Naive thymus-derived CD8-positive, alpha-beta T cell (primary cell): ENCODE results near the gene CCL23. TPM values are rescaled to one million over a fixed set of nuclear protein-coding genes. Genes with fewer than 3 reads are reported as not detected.

Experiments
- polyA plus RNA-seq, 3 donors: library from polyadenylated mRNA; unstranded; fragments of 300-500 nt; fragmentation: Illumina TruSeq; gene quantifications; one replicate each; pipeline ENCODE4 v1.2.3, GENCODE V29; 2021
- total RNA-seq, 8 experiments: library from RNA in 2 of 8; stranded (reverse) in 2 of 8; gene quantifications; one replicate each; pipeline ENCODE4 v1.2.3 and lab custom pipeline; 2021 to 2026

The CCL23 gene
- total and polyA plus RNA-seq, 5 experiments from 2014 or later: not detected

Other genes with a start within 250 kb of the CCL23 start
- gene MMP28, start 222.3 kb downstream of the CCL23 start, total RNA-seq: 10 to 100 TPM; 15.0 to 15.2 TPM
- gene MMP28, start 222.3 kb downstream of the CCL23 start, polyA plus RNA-seq: 10 to 100 TPM; 10.0 to 30.1 (median 13.4) TPM
- gene TAF15, start 208.5 kb downstream of the CCL23 start, total RNA-seq: 100 to 1,000 TPM; 271 TPM
- gene TAF15, start 208.5 kb downstream of the CCL23 start, polyA plus RNA-seq: 10 to 100 TPM; 15.0 to 20.2 (median 19.9) TPM
- gene HEATR9, start 149.1 kb downstream of the CCL23 start, total RNA-seq: 1 to 10 TPM; 1.2 TPM
- gene HEATR9, start 149.1 kb downstream of the CCL23 start, polyA plus RNA-seq: under 1 TPM in 1 of 3 donors, not detected in 2; 0.07 TPM
- gene CCL5, start 137.6 kb downstream of the CCL23 start, total RNA-seq: 10 to 100 TPM; 84.3 to 87.4 TPM
- gene CCL5, start 137.6 kb downstream of the CCL23 start, polyA plus RNA-seq: 1,000 to 10,000 TPM in 1 of 3 donors, 10 to 100 TPM in 2; 41.5 to 1,286 (median 63.8) TPM
- under 1 TPM in 1 of 2 experiments, not detected in 1; 0.41 TPM for gene RDM1, start 87.2 kb downstream of the CCL23 start, total RNA-seq
- gene RDM1, start 87.2 kb downstream of the CCL23 start, polyA plus RNA-seq: 1 to 10 TPM in 1 of 3 donors, under 1 TPM in 1, not detected in 1; 0.32 to 2.7 TPM
- not detected for gene LYZL6, start 74.3 kb downstream of the CCL23 start, total RNA-seq
- not detected for gene LYZL6, start 74.3 kb downstream of the CCL23 start, polyA plus RNA-seq
- gene CCL16, start 36.5 kb downstream of the CCL23 start, total RNA-seq: not detected
- gene CCL16, start 36.5 kb downstream of the CCL23 start, polyA plus RNA-seq: not detected
- not detected for gene CCL14, start 31.2 kb downstream of the CCL23 start, total RNA-seq
- not detected for gene CCL14, start 31.2 kb downstream of the CCL23 start, polyA plus RNA-seq
- not detected for gene CCL15, start 16.4 kb downstream of the CCL23 start, total RNA-seq
- gene CCL15, start 16.4 kb downstream of the CCL23 start, polyA plus RNA-seq: not detected
- not detected for gene CCL18, start 46.3 kb upstream of the CCL23 start, total RNA-seq
- gene CCL18, start 46.3 kb upstream of the CCL23 start, polyA plus RNA-seq: not detected
- gene CCL3, start 72.2 kb upstream of the CCL23 start, total RNA-seq: 1 to 10 TPM; 1.6 to 2.6 TPM
- gene CCL3, start 72.2 kb upstream of the CCL23 start, polyA plus RNA-seq: 10 to 100 TPM in 1 of 3 donors, not detected in 2; 10.9 TPM
- 1 to 10 TPM; 2.9 to 4.3 TPM for gene CCL4, start 85.9 kb upstream of the CCL23 start, total RNA-seq
- 100 to 1,000 TPM in 1 of 3 donors, 1 to 10 TPM in 2; 2.9 to 219 (median 3.9) TPM for gene CCL4, start 85.9 kb upstream of the CCL23 start, polyA plus RNA-seq
- gene TBC1D3B, start 158.7 kb upstream of the CCL23 start, total RNA-seq: 10 to 100 TPM; 13.4 to 15.3 TPM
- gene TBC1D3B, start 158.7 kb upstream of the CCL23 start, polyA plus RNA-seq: not detected
- gene CCL3L1, start 178.8 kb upstream of the CCL23 start, total RNA-seq: 1 to 10 TPM in 1 of 2 experiments, under 1 TPM in 1; 0.77 to 3.0 TPM
- 10 to 100 TPM in 1 of 3 donors, not detected in 2; 34.9 TPM for gene CCL3L1, start 178.8 kb upstream of the CCL23 start, polyA plus RNA-seq
- 1 to 10 TPM; 1.5 to 2.1 TPM for gene CCL4L2, start 193.1 kb upstream of the CCL23 start, total RNA-seq
- gene CCL4L2, start 193.1 kb upstream of the CCL23 start, polyA plus RNA-seq: 10 to 100 TPM in 1 of 3 donors, under 1 TPM in 1, not detected in 1; 0.59 to 58.5 TPM
- 1 to 10 TPM in 1 of 2 experiments, under 1 TPM in 1; 0.47 to 1.4 TPM for gene TBC1D3I, start 246.6 kb upstream of the CCL23 start, total RNA-seq
- under 1 TPM in 1 of 3 donors, not detected in 2; 0.09 TPM for gene TBC1D3I, start 246.6 kb upstream of the CCL23 start, polyA plus RNA-seq